Caco-2 (cell line): ENCODE results near the gene MYO9B. TPM values are rescaled to one million over a fixed set of nuclear protein-coding genes. Genes with fewer than 3 reads are reported as not detected.

Experiments
- BruUV-seq: library from RNA; stranded (reverse); fragments of 400-500 nt; replicated peaks from 2 replicates; lab custom pipeline; 2021; lab: Mats Ljungman, UMichigan
- CTCF ChIA-PET: fragments of 300-600 bp; sonication (Branson Sonifier 250); formaldehyde crosslinking; loops from one replicate; lab custom pipeline; 2022; ENCODE audit warnings: antibody characterized with exemption; lab: Charles Lee
- POLR2A ChIA-PET: fragments of 300-600 bp; sonication (Branson Sonifier 250); formaldehyde crosslinking; loops from one replicate; lab custom pipeline; 2022; ENCODE audit warnings: antibody characterized with exemption; lab: Charles Lee
- DNase-seq, 2 experiments: peaks; one replicate each; pipeline versions ENCODE4 v3.0.0 to v3.0.0-alpha.2; 2020 to 2022
- H3K27me3 ChIP-seq: replicated peaks from 2 replicates; pipeline ENCODE4 v1.6.0; 2011; ENCODE audit warnings: low read length; ENCODE audit not compliant: control insufficient read depth, insufficient read depth
- H3K36me3 ChIP-seq: 2 replicates; pipeline ENCODE4 v1.5.1; 2011; ENCODE audit warnings: low read length; ENCODE audit not compliant: control insufficient read depth, insufficient read depth
- H3K4me1 ChIP-seq: fragments of 250-450 bp; sonication (Bioruptor Pico); 2 replicates; pipeline ENCODE4 v1.5.1; 2020; ENCODE audit warnings: mild to moderate bottlenecking
- H3K4me3 ChIP-seq: 2 replicates; pipeline ENCODE4 v1.5.1; 2011; ENCODE audit warnings: low read depth, mild to moderate bottlenecking, control low read depth, low read length
- H3K9me3 ChIP-seq: fragments of 250-450 bp; sonication (Bioruptor Pico); 2 replicates; pipeline ENCODE4 v1.5.1; 2020; ENCODE audit warnings: mild to moderate bottlenecking, moderate library complexity
- H3K27ac Mint-ChIP-seq: one replicate; pipeline ENCODE4 v1.8.0; 2022; ENCODE audit warnings: mixed read lengths; ENCODE audit not compliant: unreplicated experiment
- H3K27me3 Mint-ChIP-seq: one replicate; pipeline ENCODE4 v1.8.0; 2022; ENCODE audit warnings: mixed read lengths; ENCODE audit not compliant: insufficient read depth, unreplicated experiment
- H3K36me3 Mint-ChIP-seq: one replicate; pipeline ENCODE4 v1.8.0; 2022; ENCODE audit warnings: mild to moderate bottlenecking, mixed read lengths; ENCODE audit not compliant: insufficient read depth, unreplicated experiment
- H3K4me1 Mint-ChIP-seq: one replicate; pipeline ENCODE4 v1.8.0; 2022; ENCODE audit warnings: low read depth, mixed read lengths; ENCODE audit not compliant: unreplicated experiment
- H3K4me3 Mint-ChIP-seq: one replicate; pipeline ENCODE4 v1.8.0; 2022; ENCODE audit warnings: mild to moderate bottlenecking, moderate library complexity, mixed read lengths; ENCODE audit not compliant: unreplicated experiment
- H3K9me3 Mint-ChIP-seq: one replicate; pipeline ENCODE4 v1.8.0; 2022; ENCODE audit warnings: mixed read lengths; ENCODE audit not compliant: unreplicated experiment
- CTCF ChIP-seq, 2 experiments: fragments of 200-600 bp in 1 of 2; IDR thresholded peaks; 1 replicate in 1 of 2; 2 replicates in 1 of 2; pipeline versions ENCODE4 v1.5.1 to v1.8.0; 2011 to 2022; ENCODE audit warnings: antibody characterized with exemption in 1 of 2, control low read depth in 1 of 2, inconsistent platforms in 1 of 2, low read depth in 1 of 2, low read length in 1 of 2, mild to moderate bottlenecking in 1 of 2, moderate library complexity in 1 of 2; ENCODE audit not compliant: insufficient read depth in 1 of 2, severe bottlenecking in 1 of 2, unreplicated experiment in 1 of 2
- intact Hi-C: fragments of 100-400 bp; cut with micrococcal nuclease; formaldehyde crosslinking; loops from one replicate; pipeline ENCODE4 v1.10.0; 2022; ENCODE audit not compliant: unreplicated experiment
- total RNA-seq: library from RNA; stranded (reverse); gene quantifications from 2 replicates; pipeline ENCODE4 v1.2.3, GENCODE V29; 2022

Gene MYO9B
- total RNA-seq, 1 experiment from 2014 or later, result 47.6 TPM

DNA sequence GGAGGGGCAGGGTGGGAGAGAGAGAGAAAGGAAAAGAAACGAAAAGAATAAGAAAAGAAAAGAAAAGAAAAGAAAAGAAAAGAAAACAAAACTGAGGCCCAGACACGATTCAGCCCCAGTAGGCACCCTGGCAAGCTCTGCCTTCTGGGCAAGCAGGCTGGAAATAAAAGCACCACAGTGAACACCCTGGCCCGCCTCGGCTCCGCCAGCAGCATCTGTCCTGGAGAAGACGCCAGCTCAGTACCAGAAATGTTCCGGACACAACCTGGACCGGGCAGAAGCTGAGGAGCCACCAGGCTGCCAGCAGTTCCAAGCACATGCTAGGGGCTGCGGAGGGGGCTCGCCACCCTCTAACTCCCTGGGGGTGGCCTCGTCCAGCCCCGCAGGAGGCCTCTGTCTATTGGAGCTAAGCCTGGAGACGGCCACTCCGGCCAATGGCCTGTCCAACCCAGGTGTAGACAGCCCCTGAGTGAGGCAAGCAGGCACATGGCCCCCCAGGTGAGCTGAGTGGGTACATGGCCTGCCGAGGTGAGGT is 37.5 kb upstream of the MYO9B start:
- no peak for DNase-seq
- Histone ChIP-seq H3K9me3 (no peaks in the 10 kb centered on the region), H3K27me3 (no peaks in the 10 kb centered on the region), H3K4me3 (no peak overlapping the region), H3K4me1 (no peaks in the 10 kb centered on the region), H3K36me3 (no peaks in the 10 kb centered on the region)
- intact Hi-C loops, result no loop called here
- H3K27ac Mint-ChIP-seq, result no peak overlapping the region
- peaks cover 15% of the 10 kb centered on the region for H3K27me3 Mint-ChIP-seq
- no peaks in the 10 kb centered on the region for H3K36me3 Mint-ChIP-seq
- ChIA-PET POLR2A (no interaction called here), CTCF (interaction anchor here (0.7 kb wide), 1 partner anchor 256 kb away, joined by 3 read pairs; no protein-coding TSS in a partner anchor)
- H3K4me1 Mint-ChIP-seq, result no peaks in the 10 kb centered on the region
- H3K9me3 Mint-ChIP-seq, result no peaks in the 10 kb centered on the region
- TF ChIP-seq CTCF (IDR thresholded peaks at IDR 0.05; ENCODE audit: insufficient read depth in 1 of 2, low read depth in 1 of 2, low read length in 1 of 2, severe bottlenecking in 1 of 2, unreplicated experiment in 1 of 2), result no peak
- BruUV-seq, result no TSS peak
- no peak overlapping the region for H3K4me3 Mint-ChIP-seq

DNA sequence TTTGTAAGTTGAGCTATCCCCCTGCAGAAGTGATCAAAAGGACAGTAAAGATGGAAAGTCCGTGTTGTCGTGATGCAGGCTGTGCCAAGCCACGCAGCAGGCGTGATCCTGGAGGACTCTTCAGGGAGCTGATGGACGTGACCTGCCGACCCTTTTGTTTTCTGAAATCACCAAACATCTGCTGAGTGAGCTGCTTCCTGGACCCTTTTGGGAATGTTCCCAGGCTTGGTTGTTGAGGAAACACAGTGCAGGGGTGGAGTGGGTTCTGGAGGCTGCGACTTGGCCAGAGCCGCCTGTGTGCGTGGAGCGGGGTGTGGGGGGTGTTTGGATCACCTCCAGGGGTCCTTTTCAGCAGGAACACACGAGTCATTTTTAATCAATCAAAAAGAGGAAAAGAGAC is 33.6 kb upstream of the MYO9B start:
- Mint-ChIP-seq H3K4me3 (no peak overlapping the region), H3K4me1 (no peaks in the 10 kb centered on the region), H3K9me3 (no peaks in the 10 kb centered on the region), H3K27ac (no peak overlapping the region), H3K27me3 (peaks cover 12% of the 10 kb centered on the region), H3K36me3 (no peaks in the 10 kb centered on the region)
- ChIA-PET CTCF (no interaction called here), POLR2A (no interaction called here)
- TF ChIP-seq CTCF (IDR thresholded peaks at IDR 0.05; ENCODE audit: insufficient read depth in 1 of 2, low read depth in 1 of 2, low read length in 1 of 2, severe bottlenecking in 1 of 2, unreplicated experiment in 1 of 2), result no peak
- Histone ChIP-seq H3K27me3 (no peaks in the 10 kb centered on the region), H3K4me3 (no peak overlapping the region), H3K4me1 (no peaks in the 10 kb centered on the region), H3K36me3 (no peaks in the 10 kb centered on the region), H3K9me3 (no peaks in the 10 kb centered on the region)
- DNase-seq, result no peak
- intact Hi-C loops, result no loop called here
- BruUV-seq, result no TSS peak

GRCh38 chr19:17043744-17044143 is 31.8 kb upstream of the MYO9B start:
- Histone ChIP-seq H3K4me1 (no peaks in the 10 kb centered on the region), H3K4me3 (no peak overlapping the region), H3K36me3 (no peaks in the 10 kb centered on the region), H3K9me3 (no peaks in the 10 kb centered on the region), H3K27me3 (no peaks in the 10 kb centered on the region)
- Mint-ChIP-seq H3K27me3 (peaks cover 5% of the 10 kb centered on the region), H3K9me3 (no peaks in the 10 kb centered on the region), H3K27ac (no peak overlapping the region), H3K4me3 (no peak overlapping the region), H3K36me3 (no peaks in the 10 kb centered on the region), H3K4me1 (no peaks in the 10 kb centered on the region)
- intact Hi-C loops, result no loop called here
- no TSS peak for BruUV-seq
- CTCF ChIA-PET, result no interaction called here
- POLR2A ChIA-PET, result no interaction called here
- no peak for DNase-seq
- TF ChIP-seq CTCF (IDR thresholded peaks at IDR 0.05; ENCODE audit: insufficient read depth in 1 of 2, low read depth in 1 of 2, low read length in 1 of 2, severe bottlenecking in 1 of 2, unreplicated experiment in 1 of 2), result no peak
